Upper lobe of left lung (tissue), 6 donors: ENCODE measurements around the gene AXIN1. TPM values are rescaled to one million over a fixed set of nuclear protein-coding genes. Genes with fewer than 3 reads are reported as not detected.

Source experiments
- ATAC-seq, 2 donors: fragments of 200-7000 bp; cut with Tn5 transposase; one replicate each; pipeline ENCODE4 v1.9.1; 2022; ENCODE audit warnings: mild to moderate bottlenecking in 2 of 2, moderate library complexity in 2 of 2; ENCODE audit not compliant: low FRiP score in 2 of 2
- DNase-seq, 2 donors: peaks; one replicate each; pipeline ENCODE4 v3.0.0-alpha.2; 2019 to 2020
- H3K27ac ChIP-seq, 4 donors: fragments of 200-600 bp; sonication (generic); one replicate each; pipeline ENCODE4 v1.5.1; 2016 to 2019
- H3K27me3 ChIP-seq, 4 donors: fragments of 200-600 bp; sonication (generic); one replicate each; pipeline ENCODE4 v1.5.1; 2017 to 2019
- H3K36me3 ChIP-seq, 4 donors: fragments of 200-600 bp; sonication (generic); one replicate each; pipeline ENCODE4 v1.5.1; 2016 to 2019
- H3K4me1 ChIP-seq, 4 donors: fragments of 200-600 bp; sonication (generic); one replicate each; pipeline ENCODE4 v1.5.1; 2018 to 2019
- H3K4me3 ChIP-seq, 4 donors: fragments of 200-600 bp; sonication (generic); one replicate each; pipeline ENCODE4 v1.5.1; 2017 to 2019; ENCODE audit warnings: mild to moderate bottlenecking in 2 of 4, moderate library complexity in 1 of 4
- H3K9me3 ChIP-seq, 4 donors: fragments of 200-600 bp; sonication (generic); one replicate each; pipeline ENCODE4 v1.5.1; 2018 to 2019
- EP300 ChIP-seq, 4 donors: sonication (generic); formaldehyde crosslinking; IDR thresholded peaks; one replicate each; pipeline ENCODE4 v1.5.1; 2017; ENCODE audit warnings: antibody characterized with exemption in 4 of 4, control low read depth in 2 of 4
- POLR2A ChIP-seq, 4 donors: fragments of 450-650 bp; IDR thresholded peaks; one replicate each; pipeline ENCODE4 v1.5.1; 2016 to 2017; ENCODE audit warnings: antibody characterized with exemption in 4 of 4, mild to moderate bottlenecking in 2 of 4
- POLR2AphosphoS5 ChIP-seq, 2 donors: sonication (generic); formaldehyde crosslinking; IDR thresholded peaks; one replicate each; pipeline ENCODE4 v1.5.1; 2017; ENCODE audit warnings: antibody characterized with exemption in 2 of 2
- WGBS, 2 donors: methylation state at CpG; one replicate each; pipeline ENCODE4 v1.1.5; 2017 to 2018; 5-methylcytosine and 5-hydroxymethylcytosine counted together
- total RNA-seq, 6 donors: library from RNA; depleted of rRNA in 4 of 6; stranded (reverse); fragments of >200 nt in 4 of 6; gene quantifications; one replicate each; pipeline versions ENCODE4 v1.1.0 to v1.2.1, GENCODE V29; 2016 to 2021
- TF ChIP-seq, protein P1 (sequence below), 6 experiments: fragments of 450-650 bp in 4 of 6; fragments of 200-600 bp in 2 of 6; sonication (generic) in 2 of 6; IDR thresholded peaks; one replicate each; pipeline ENCODE4 v1.5.1; 2016 to 2019; ENCODE audit warnings: antibody characterized with exemption in 6 of 6
- donor health status: DM: no; HTN: no; CAD: no; lungs with moderate emphysema.
- donor health status: DM: no; HTN: yes; CAD: no; lungs with severe emphysema.

AXIN1 gene
- total RNA-seq, 6 donors from 2014 or later = 26.8 to 45.9 (median 31.9) TPM

DNA sequence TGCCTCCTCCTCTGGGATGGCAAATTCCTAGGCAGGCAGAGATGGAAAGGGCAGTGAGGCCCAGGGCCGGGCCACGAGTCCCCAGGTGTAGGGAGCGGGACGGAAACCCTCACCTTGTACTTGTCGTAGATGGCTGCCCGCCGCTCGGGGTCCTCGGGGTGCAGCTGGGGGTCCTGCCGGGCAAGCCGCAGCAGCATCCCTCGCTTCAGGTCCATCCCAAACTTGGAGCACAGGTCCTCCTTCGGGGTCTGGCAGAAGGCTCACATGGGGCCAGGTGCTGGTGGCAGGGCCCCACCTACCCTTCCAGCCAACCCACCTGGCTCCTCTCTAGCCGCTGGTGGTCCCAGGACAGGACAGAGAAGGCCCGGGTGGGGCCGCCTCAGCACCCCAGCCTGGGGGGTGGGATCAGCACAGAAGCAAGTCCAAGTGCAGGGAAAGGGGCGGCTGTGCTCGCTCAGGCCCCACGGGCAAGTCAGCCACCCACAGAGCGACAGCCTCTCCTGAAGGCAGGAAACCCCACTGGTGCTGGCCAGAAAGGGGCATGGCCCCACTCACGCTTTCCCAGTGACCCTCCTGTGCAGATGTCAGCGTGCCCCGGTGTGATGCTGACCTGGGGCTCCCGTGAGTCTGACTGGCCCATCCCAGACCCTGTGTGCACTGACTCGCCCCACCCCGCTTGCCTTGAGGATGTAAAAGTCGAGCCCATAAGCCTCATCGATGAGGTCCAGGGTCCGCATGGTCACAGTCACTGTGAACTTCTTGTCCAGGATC is 16.1 kb upstream of the AXIN1 start:
- WGBS, 2 donors = 92 to 95% methylated on average over 14 to 27 of the region's 29 CpGs
- TF ChIP-seq, protein P1, sequence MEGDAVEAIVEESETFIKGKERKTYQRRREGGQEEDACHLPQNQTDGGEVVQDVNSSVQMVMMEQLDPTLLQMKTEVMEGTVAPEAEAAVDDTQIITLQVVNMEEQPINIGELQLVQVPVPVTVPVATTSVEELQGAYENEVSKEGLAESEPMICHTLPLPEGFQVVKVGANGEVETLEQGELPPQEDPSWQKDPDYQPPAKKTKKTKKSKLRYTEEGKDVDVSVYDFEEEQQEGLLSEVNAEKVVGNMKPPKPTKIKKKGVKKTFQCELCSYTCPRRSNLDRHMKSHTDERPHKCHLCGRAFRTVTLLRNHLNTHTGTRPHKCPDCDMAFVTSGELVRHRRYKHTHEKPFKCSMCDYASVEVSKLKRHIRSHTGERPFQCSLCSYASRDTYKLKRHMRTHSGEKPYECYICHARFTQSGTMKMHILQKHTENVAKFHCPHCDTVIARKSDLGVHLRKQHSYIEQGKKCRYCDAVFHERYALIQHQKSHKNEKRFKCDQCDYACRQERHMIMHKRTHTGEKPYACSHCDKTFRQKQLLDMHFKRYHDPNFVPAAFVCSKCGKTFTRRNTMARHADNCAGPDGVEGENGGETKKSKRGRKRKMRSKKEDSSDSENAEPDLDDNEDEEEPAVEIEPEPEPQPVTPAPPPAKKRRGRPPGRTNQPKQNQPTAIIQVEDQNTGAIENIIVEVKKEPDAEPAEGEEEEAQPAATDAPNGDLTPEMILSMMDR (IDR thresholded peaks at IDR 0.05) = no peak
- TF ChIP-seq EP300 (IDR thresholded peaks at IDR 0.05) = no peak

GRCh38 chr16:367333-367903 is 14.9 kb upstream of the AXIN1 start:
- no peak overlapping the region for H3K4me3 ChIP-seq
- DNase-seq (no peak), ATAC-seq (no peak)
- no peak overlapping the region for H3K27ac ChIP-seq
- H3K9me3 ChIP-seq = no peaks in the 10 kb centered on the region
- 94 to 95% methylated on average over 10 to 11 of the region's 18 CpGs for WGBS, 2 donors
- H3K27me3 ChIP-seq = no peaks in the 10 kb centered on the region
- no peak for TF ChIP-seq POLR2AphosphoS5 (IDR thresholded peaks at IDR 0.05)
- TF ChIP-seq, protein P1 (IDR thresholded peaks at IDR 0.05) = no peak
- TF ChIP-seq POLR2A (IDR thresholded peaks at IDR 0.05) = no peak
- no peak for TF ChIP-seq EP300 (IDR thresholded peaks at IDR 0.05)
- H3K4me1 ChIP-seq = peaks cover 11 to 24% (median 18%) of the 10 kb centered on the region in 4 donors
- H3K36me3 ChIP-seq = peaks cover 11 to 43% (median 33%) of the 10 kb centered on the region in 4 donors

More for the DNA sequence above, 16.1 kb upstream of the AXIN1 start:
- H3K27me3 ChIP-seq = no peaks in the 10 kb centered on the region
- DNase-seq = peak in 1 of 2 donors; percentile 80
- peaks cover 11 to 23% (median 18%) of the 10 kb centered on the region in 4 donors for H3K4me1 ChIP-seq
- H3K27ac ChIP-seq = no peak overlapping the region
- H3K36me3 ChIP-seq = peaks cover 11 to 55% (median 40%) of the 10 kb centered on the region in 4 donors
- no peaks in the 10 kb centered on the region for H3K9me3 ChIP-seq
- ATAC-seq = no peak
- no peak overlapping the region for H3K4me3 ChIP-seq

- TF ChIP-seq EP300 (IDR thresholded peaks at IDR 0.05) (no peak), POLR2AphosphoS5 (IDR thresholded peaks at IDR 0.05) (no peak), POLR2A (IDR thresholded peaks at IDR 0.05) (no peak)
- TF ChIP-seq, protein P1 (IDR thresholded peaks at IDR 0.05) = no peak
- Histone ChIP-seq H3K4me3 (no peak overlapping the region), H3K9me3 (no peaks in the 10 kb centered on the region), H3K27me3 (no peaks in the 10 kb centered on the region), H3K27ac (no peak overlapping the region), H3K36me3 (peaks cover 11 to 34% (median 28%) of the 10 kb centered on the region in 4 donors), H3K4me1 (peaks cover 11 to 27% (median 21%) of the 10 kb centered on the region in 4 donors)
- DNase-seq (no peak), ATAC-seq (no peak)
- 87 to 95% methylated on average over 10 of the region's 10 CpGs for WGBS, 2 donors
These were observed 14.0 kb upstream of the AXIN1 start for GRCh38 chr16:366476-366875.

- Histone ChIP-seq H3K4me3 (no peak overlapping the region), H3K9me3 (no peaks in the 10 kb centered on the region), H3K27ac (no peak overlapping the region), H3K27me3 (no peaks in the 10 kb centered on the region), H3K36me3 (peaks cover 11 to 32% (median 27%) of the 10 kb centered on the region in 4 donors), H3K4me1 (peaks cover 3 to 15% (median 10%) of the 10 kb centered on the region in 4 donors)
- DNase-seq (peak in 1 of 2 donors; percentile 65), ATAC-seq (no peak)
- WGBS, 2 donors = 63 to 79% methylated on average over 13 to 16 of the region's 19 CpGs
- TF ChIP-seq POLR2AphosphoS5 (IDR thresholded peaks at IDR 0.05) (no peak), POLR2A (IDR thresholded peaks at IDR 0.05) (no peak), EP300 (IDR thresholded peaks at IDR 0.05) (no peak)
- TF ChIP-seq, protein P1 (IDR thresholded peaks at IDR 0.05) = no peak
These were observed 12.3 kb upstream of the AXIN1 start for GRCh38 chr16:364595-365491.
